Tibial nerve (tissue), 3 donors: ENCODE measurements around the gene THSD4.

Experiments used
- CTCF ChIP-seq, 5 experiments: fragments of 200-600 bp in 3 of 5; fragments of 450-650 bp in 2 of 5; sonication (generic) in 3 of 5; IDR thresholded peaks; one replicate each; pipeline ENCODE4 v1.5.1; 2016 to 2019; ENCODE audit warnings: antibody characterized with exemption in 5 of 5, mild to moderate bottlenecking in 3 of 5, moderate library complexity in 2 of 5
- POLR2A ChIP-seq, 2 donors: fragments of 450-650 bp; IDR thresholded peaks; one replicate each; pipeline ENCODE4 v1.6.1; 2017; ENCODE audit warnings: antibody characterized with exemption in 2 of 2, mild to moderate bottlenecking in 2 of 2, moderate library complexity in 2 of 2

DNA sequence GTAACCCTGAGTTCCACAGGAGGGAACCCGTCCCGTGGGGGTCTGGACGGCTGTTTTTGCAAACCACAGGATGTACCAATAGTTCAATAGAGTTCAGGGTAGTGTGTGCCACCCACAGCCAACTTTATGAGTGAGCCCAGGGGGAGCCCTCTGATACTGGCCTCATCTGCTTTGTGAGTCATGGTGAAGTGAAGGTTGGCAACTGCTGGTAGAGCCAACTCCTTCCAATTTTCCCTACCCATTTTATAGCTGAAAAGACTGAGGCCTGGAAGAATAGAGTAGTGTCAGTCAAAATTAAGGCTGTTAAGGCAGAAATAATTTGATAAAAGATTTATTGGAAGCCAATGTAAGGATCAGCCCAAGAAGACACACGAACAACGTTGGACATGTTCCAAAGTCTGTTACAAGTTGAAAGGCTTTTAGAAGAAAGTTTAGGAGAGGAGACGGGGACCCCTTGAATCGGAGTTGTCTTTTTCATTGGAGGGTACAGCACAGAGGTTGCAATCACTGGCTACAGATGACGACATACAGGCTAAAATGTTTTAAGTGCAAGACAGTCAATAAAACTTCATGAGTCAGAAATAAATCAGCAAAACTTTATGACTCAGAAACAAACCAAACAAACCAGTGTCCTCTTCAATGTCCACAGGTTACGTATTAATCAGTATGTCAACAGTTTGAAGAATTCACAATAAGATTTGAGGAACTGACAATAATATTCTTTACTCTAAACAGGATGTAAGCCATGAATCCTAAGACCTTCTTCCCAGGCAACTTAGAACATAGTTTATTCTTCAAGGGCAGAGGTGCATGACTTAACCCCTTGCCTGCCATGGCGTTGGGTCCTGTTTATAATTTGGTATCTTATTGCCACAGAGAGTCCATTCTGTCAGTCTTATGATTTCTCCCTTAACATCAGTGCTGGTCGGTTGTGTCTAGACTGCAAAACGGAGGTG is 632.1 kb downstream of the THSD4 start:
- no peak for TF ChIP-seq CTCF (IDR thresholded peaks at IDR 0.05)
- no peak for TF ChIP-seq POLR2A (IDR thresholded peaks at IDR 0.05)
